ENCODE results near the gene TRMT11. TPM values are rescaled to one million over a fixed set of nuclear protein-coding genes. Genes with fewer than 3 reads are reported as not detected.

TRMT11 gene
- total and polyA plus RNA-seq, 2 of the 8 experiments (the other 6 are each of a cell fraction or from before 2014, with no cell fraction given): 19.7 to 32.4 TPM

- H4K5ac ChIP-seq (ENCODE audit: insufficient read length, low read depth, low read length): no peak overlapping the region
- no peaks in the 10 kb centered on the region for H3K27me3 ChIP-seq (replicated peaks in 1 of 4; ENCODE audit: control insufficient read depth in 3 of 4, extremely low read depth in 1 of 4, insufficient read depth in 3 of 4, low read length in 3 of 4)
- no peaks in the 10 kb centered on the region for H3K79me2 ChIP-seq (ENCODE audit: control insufficient read depth in 1 of 2, insufficient read depth in 2 of 2, low read length in 2 of 2)
- DNase-seq (ENCODE audit: low read depth in 1 of 2, low spot score in 2 of 2) (no peak), FAIRE-seq (no peak)
- no peak overlapping the region for H2AFZ ChIP-seq (ENCODE audit: low read length)
- H2BK15ac ChIP-seq (ENCODE audit: low read length): no peak overlapping the region
- no peak overlapping the region for H3K4me3 ChIP-seq (ENCODE audit: extremely low read depth in 1 of 4, insufficient read depth in 2 of 4, low read depth in 3 of 4, low read length in 4 of 4)
- no peak overlapping the region for H3K18ac ChIP-seq (ENCODE audit: extremely low read depth, low read length)
- no peak overlapping the region for H3K9ac ChIP-seq (replicated peaks in 1 of 4; ENCODE audit: extremely low read depth in 1 of 4, low read depth in 3 of 4, low read length in 3 of 4)
- H4K8ac ChIP-seq (ENCODE audit: extremely low read depth, insufficient read depth, low read length): no peak overlapping the region
- no peak overlapping the region for H2BK20ac ChIP-seq (ENCODE audit: low read length)
- H2BK120ac ChIP-seq (replicated peaks; ENCODE audit: low read depth, low read length): no peak overlapping the region
- 96% methylated on average over 2 of the region's 2 CpGs; no CpG with 5 or more reads in 1 of the 2 experiments for WGBS, 2 experiments (ENCODE audit: extremely low coverage in 1 of 2, insufficient coverage in 1 of 2, insufficient read length in 1 of 2, insufficient replicate concordance in 2 of 2, low coverage in 1 of 2, low lambda C conversion rate in 2 of 2, missing lambda C conversion rate in 1 of 2)
- no peak overlapping the region for H3K4ac ChIP-seq (replicated peaks; ENCODE audit: insufficient read length, low read depth, low read length)
- H2AK5ac ChIP-seq (ENCODE audit: low read depth, low read length): no peak overlapping the region
- H3K79me1 ChIP-seq (ENCODE audit: low read depth, low read length): no peaks in the 10 kb centered on the region
- H2BK5ac ChIP-seq (ENCODE audit: low read depth, low read length): no peak overlapping the region
- H3K23ac ChIP-seq (ENCODE audit: insufficient read length): no peak overlapping the region
- H3K36me3 ChIP-seq (ENCODE audit: control insufficient read depth in 2 of 4, insufficient read depth in 4 of 4, low read length in 3 of 4): no peaks in the 10 kb centered on the region
- no peaks in the 10 kb centered on the region for H3K9me3 ChIP-seq (ENCODE audit: insufficient read depth in 2 of 2, low read depth in 1 of 2, low read length in 1 of 2)
- no peak overlapping the region for H4K91ac ChIP-seq (replicated peaks; ENCODE audit: insufficient read length, low read length)
- H3K23me2 ChIP-seq (ENCODE audit: low read depth, low read length): no peaks in the 10 kb centered on the region; the same call in 1 of the 2 replicates
- H2BK12ac ChIP-seq (ENCODE audit: low read depth, low read length): no peak overlapping the region
- peaks cover 0 to 2% of the 10 kb centered on the region in 2 experiments for H4K20me1 ChIP-seq (replicated peaks in 1 of 2; ENCODE audit: control insufficient read depth in 1 of 2, insufficient read depth in 2 of 2, low read length in 2 of 2)
- no peak overlapping the region for H3K56ac ChIP-seq (replicated peaks; ENCODE audit: insufficient read length, low read depth, low read length)
- no peak overlapping the region for H3K14ac ChIP-seq (ENCODE audit: insufficient read length)
- CTCF ChIA-PET (ENCODE audit: partially characterized antibody): interaction anchor here (0.8 to 2.0 kb wide), 5 partner anchors 8 to 121 kb away, joined by 3 to 12 read pairs (median 3); partner anchors contain the start of gene HINT3
- POLR2A ChIA-PET (ENCODE audit: partially characterized antibody): interaction anchor here (0.8 to 1.1 kb wide), 2 partner anchors 23 to 174 kb away, joined by 3 to 6 read pairs; partner anchors contain the start of gene TRMT11
- H3K27ac ChIP-seq (ENCODE audit: low read depth, low read length): no peak overlapping the region
- H3K4me2 ChIP-seq (ENCODE audit: insufficient read depth in 1 of 2, low read depth in 2 of 2, low read length in 2 of 2): no peak overlapping the region
- H3K4me1 ChIP-seq (replicated peaks in 1 of 4; ENCODE audit: control insufficient read depth in 3 of 4, insufficient read depth in 4 of 4, low read length in 3 of 4): no peaks in the 10 kb centered on the region
- TF ChIP-seq HDAC6 (IDR thresholded peaks at IDR 0.05; ENCODE audit: low read depth, low read length) (no peak), ZNF274 (IDR thresholded peaks at IDR 0.05; ENCODE audit: borderline replicate concordance, extremely low read depth, low read length) (no peak), RXRA (IDR thresholded peaks at IDR 0.05; ENCODE audit: insufficient read depth, low read depth, low read length) (no peak), BCL11A (IDR thresholded peaks at IDR 0.05; ENCODE audit: low read depth in 2 of 2, low read length in 2 of 2) (no peak), POLR2AphosphoS5 (IDR thresholded peaks at IDR 0.05; ENCODE audit: low read depth, low read length) (no peak), RBBP5 (IDR thresholded peaks at IDR 0.05; ENCODE audit: borderline replicate concordance, low read depth, low read length) (no peak), KDM1A (IDR thresholded peaks at IDR 0.05; ENCODE audit: borderline replicate concordance, low read length) (no peak), CTBP2 (IDR thresholded peaks at IDR 0.05; ENCODE audit: borderline replicate concordance, insufficient read depth, insufficient read length, low read length) (no peak), SP1 (IDR thresholded peaks at IDR 0.05; ENCODE audit: low read depth, low read length) (no peak), GABPA (IDR thresholded peaks at IDR 0.05; ENCODE audit: borderline replicate concordance, insufficient read depth, low read length) (no peak), EZH2 (IDR thresholded peaks at IDR 0.05; ENCODE audit: low read depth, low read length, severe bottlenecking) (no peak), KDM5A (IDR thresholded peaks at IDR 0.05; ENCODE audit: low read length) (no peak), TBP (IDR thresholded peaks at IDR 0.05; ENCODE audit: low read depth, low read length) (no peak), PHF8 (conservative IDR thresholded peaks at IDR 0.05; ENCODE audit: low read depth, low read length) (no peak), JUN (IDR thresholded peaks at IDR 0.05; ENCODE audit: low read depth, low read length) (no peak)
These were observed 22.5 kb upstream of the TRMT11 start for GRCh38 chr6:125963817-125964216.
